IMR-90 (cell line): ENCODE measurements around the gene B3GALT6. TPM values are rescaled to one million over a fixed set of nuclear protein-coding genes. Genes with fewer than 3 reads are reported as not detected.

Experiments used
- ATAC-seq: fragments of 200-7000 bp; cut with Tn5 transposase; 2 replicates; pipeline ENCODE4 v1.9.1; 2020; ENCODE audit warnings: low read depth, mild to moderate bottlenecking, moderate library complexity
- BruUV-seq: library from RNA; stranded (reverse); fragments of 400-500 nt; replicated peaks from 2 replicates; lab custom pipeline; 2021; lab: Mats Ljungman, UMichigan
- CTCF ChIA-PET: fragments of 300-600 bp; formaldehyde crosslinking; extraction: SDS; loops from one replicate; lab custom pipeline; 2021; ENCODE audit warnings: antibody characterized with exemption; lab: Yijun Ruan, JAX
- POLR2A ChIA-PET: fragments of 300-600 bp; sonication (Branson Sonifier 250); formaldehyde crosslinking; loops from one replicate; lab custom pipeline; 2022; ENCODE audit warnings: antibody characterized with exemption; ENCODE audit not compliant: unreplicated experiment; lab: Charles Lee
- DNase-seq: peaks from one replicate; pipeline ENCODE4 v3.0.0; 2013
- H2AFZ ChIP-seq: replicated peaks from 2 replicates; pipeline ENCODE3; 2013; ENCODE audit warnings: low read length, mild to moderate bottlenecking; ENCODE audit not compliant: poor library complexity
- H2AK5ac ChIP-seq: 2 replicates; pipeline ENCODE4 v1.6.1; 2013; ENCODE audit warnings: low read depth, low read length, inconsistent platforms
- H2AK9ac ChIP-seq: replicated peaks from 2 replicates; pipeline ENCODE3; 2013; ENCODE audit warnings: mild to moderate bottlenecking, low read depth, low read length, moderate library complexity; ENCODE audit not compliant: poor library complexity
- H2BK120ac ChIP-seq: 2 replicates; pipeline ENCODE4 v1.6.1; 2013; ENCODE audit warnings: low read depth, low read length, inconsistent platforms
- H2BK15ac ChIP-seq: 3 replicates; pipeline ENCODE4 v1.6.1; 2013; ENCODE audit warnings: low read depth, low read length, inconsistent platforms
- H2BK20ac ChIP-seq: 2 replicates; pipeline ENCODE4 v1.6.1; 2013; ENCODE audit warnings: low read depth, mild to moderate bottlenecking, inconsistent platforms, low read length, moderate library complexity
- H2BK5ac ChIP-seq: 2 replicates; pipeline ENCODE4 v1.6.1; 2013; ENCODE audit warnings: mild to moderate bottlenecking, low read depth, low read length, inconsistent platforms; ENCODE audit not compliant: poor library complexity, severe bottlenecking
- H3K14ac ChIP-seq: replicated peaks from 2 replicates; pipeline ENCODE4 v1.6.1; 2013; ENCODE audit warnings: low read depth, low read length, inconsistent platforms
- H3K18ac ChIP-seq: 2 replicates; pipeline ENCODE4 v1.6.1; 2013; ENCODE audit warnings: low read depth, low read length, control low read depth
- H3K23ac ChIP-seq: 2 replicates; pipeline ENCODE4 v1.6.1; 2013; ENCODE audit warnings: low read depth, low read length, inconsistent platforms
- H3K27ac ChIP-seq: 2 replicates; pipeline ENCODE4 v1.5.1; 2013; ENCODE audit warnings: mild to moderate bottlenecking, control low read depth, low read length; ENCODE audit not compliant: insufficient read depth
- H3K27me3 ChIP-seq: 2 replicates; pipeline ENCODE4 v1.6.1; 2013; ENCODE audit warnings: low read length; ENCODE audit not compliant: control insufficient read depth, insufficient read depth
- H3K36me3 ChIP-seq: 2 replicates; pipeline ENCODE4 v1.6.1; 2013; ENCODE audit warnings: low read length, mixed read lengths; ENCODE audit not compliant: control insufficient read depth, insufficient read depth
- H3K4ac ChIP-seq: 2 replicates; pipeline ENCODE4 v1.6.1; 2013; ENCODE audit warnings: low read depth, low read length, inconsistent platforms
- H3K4me1 ChIP-seq: 2 replicates; pipeline ENCODE4 v1.6.1; 2013; ENCODE audit warnings: low read length, mixed read lengths; ENCODE audit not compliant: control insufficient read depth, insufficient read depth
- H3K4me2 ChIP-seq: 2 replicates; pipeline ENCODE4 v1.6.1; 2013; ENCODE audit warnings: low read depth, mild to moderate bottlenecking, control low read depth, low read length, moderate library complexity
- H3K4me3 ChIP-seq: 2 replicates; pipeline ENCODE4 v1.5.1; 2013; ENCODE audit warnings: low read depth, mild to moderate bottlenecking, control low read depth, low read length, moderate library complexity; ENCODE audit not compliant: insufficient read depth
- H3K56ac ChIP-seq: 2 replicates; pipeline ENCODE4 v1.6.1; 2013; ENCODE audit warnings: low read length, inconsistent platforms; ENCODE audit not compliant: insufficient read depth; ENCODE audit errors: extremely low read depth
- H3K79me1 ChIP-seq, 2 experiments: 2 replicates each; pipeline ENCODE4 v1.6.1; 2013; ENCODE audit warnings: low read length in 2 of 2, inconsistent platforms in 1 of 2, low read depth in 1 of 2
- H3K9ac ChIP-seq: 2 replicates; pipeline ENCODE4 v1.6.1; 2013; ENCODE audit warnings: low read depth, low read length, control low read depth
- H3K9me1 ChIP-seq: 2 replicates; pipeline ENCODE4 v1.6.1; 2013; ENCODE audit warnings: low read length, inconsistent platforms; ENCODE audit not compliant: insufficient read depth
- H3K9me3 ChIP-seq: 2 replicates; pipeline ENCODE4 v1.6.1; 2013; ENCODE audit warnings: low read length; ENCODE audit not compliant: control insufficient read depth, insufficient read depth
- H4K20me1 ChIP-seq: 2 replicates; pipeline ENCODE4 v1.6.1; 2013; ENCODE audit warnings: low read length, inconsistent platforms; ENCODE audit not compliant: insufficient read depth
- H4K5ac ChIP-seq: 2 replicates; pipeline ENCODE4 v1.6.1; 2013; ENCODE audit warnings: mild to moderate bottlenecking, low read depth, low read length, control low read depth
- H4K8ac ChIP-seq, 2 experiments: 2 replicates each; pipeline ENCODE4 v1.6.1; 2013; ENCODE audit warnings: low read depth in 2 of 2, low read length in 2 of 2, control low read depth in 1 of 2, inconsistent platforms in 1 of 2
- H4K91ac ChIP-seq: 2 replicates; pipeline ENCODE4 v1.6.1; 2013; ENCODE audit warnings: low read depth, low read length, inconsistent platforms; ENCODE audit not compliant: insufficient read depth
- BHLHE40 ChIP-seq: fragments of 150-350 bp; IDR thresholded peaks from 2 replicates; pipeline ENCODE4 v1.6.1; 2016; ENCODE audit warnings: mild to moderate bottlenecking, low read depth, low read length
- CEBPB ChIP-seq: IDR thresholded peaks from 2 replicates; pipeline ENCODE4 v1.6.1; 2012; ENCODE audit warnings: low read depth, low read length, improper control_type of control experiment
- CHD1 ChIP-seq: IDR thresholded peaks from 2 replicates; pipeline ENCODE4 v1.6.1; 2012; ENCODE audit warnings: low read depth, low read length, improper control_type of control experiment
- FOS ChIP-seq: fragments of 150-350 bp; IDR thresholded peaks from 2 replicates; pipeline ENCODE4 v1.6.1; 2016; ENCODE audit warnings: low read depth, low read length
- MAFK ChIP-seq: IDR thresholded peaks from 2 replicates; pipeline ENCODE4 v1.6.1; 2012; ENCODE audit warnings: low read depth, low read length, improper control_type of control experiment
- MAZ ChIP-seq: IDR thresholded peaks from 2 replicates; pipeline ENCODE4 v1.6.1; 2012; ENCODE audit warnings: low read depth, mild to moderate bottlenecking, low read length, improper control_type of control experiment, moderate library complexity, borderline replicate concordance
- MXI1 ChIP-seq: IDR thresholded peaks from 2 replicates; pipeline ENCODE4 v1.6.1; 2012; ENCODE audit warnings: low read depth, mild to moderate bottlenecking, low read length, moderate library complexity, borderline replicate concordance
- RAD21 ChIP-seq: IDR thresholded peaks from 2 replicates; pipeline ENCODE4 v1.6.1; 2012; ENCODE audit warnings: low read length, improper control_type of control experiment
- RCOR1 ChIP-seq: IDR thresholded peaks from 2 replicates; pipeline ENCODE4 v1.6.1; 2012; ENCODE audit warnings: mild to moderate bottlenecking, low read length, improper control_type of control experiment; ENCODE audit not compliant: insufficient replicate concordance
- RFX5 ChIP-seq: IDR thresholded peaks from 2 replicates; pipeline ENCODE4 v1.8.0; 2012; ENCODE audit warnings: low read depth, mild to moderate bottlenecking, low read length, moderate library complexity
- SMC3 ChIP-seq: fragments of 150-350 bp; IDR thresholded peaks from 2 replicates; pipeline ENCODE4 v1.6.1; 2016; ENCODE audit warnings: low read depth, mild to moderate bottlenecking, antibody characterized with exemption, low read length, moderate library complexity
- WGBS, 2 experiments: methylation state at CpG; one replicate each; pipeline versions ENCODE4 v1.1.5 to v1.1.7; 2013; ENCODE audit warnings: missing lambda C conversion rate in 2 of 2; ENCODE audit not compliant: insufficient read length in 1 of 2; ENCODE audit errors: extremely low coverage in 2 of 2; 5-methylcytosine and 5-hydroxymethylcytosine counted together
- dilution Hi-C: fragments of 300-500 bp; cut with HindIII; formaldehyde crosslinking; loops from one replicate; pipeline ENCODE4 v1.14.3; 2018; ENCODE audit warnings: low sequenced_read_pairs; ENCODE audit not compliant: unreplicated experiment
- in situ Hi-C: fragments of 300-500 bp; cut with MboI; formaldehyde crosslinking; loops from 3 replicates; pipeline ENCODE4 v1.14.3; 2019; ENCODE audit warnings: low sequenced_read_pairs, inconsistent platforms, mixed read lengths
- intact Hi-C: fragments of 100-400 bp; cut with micrococcal nuclease; formaldehyde crosslinking; loops from 2 replicates; pipeline ENCODE4 v1.10.0; 2022
- polyA plus RNA-seq, 3 experiments: library from polyadenylated mRNA; depleted of rRNA; stranded (reverse); fragments of >200 nt; gene quantifications; 2 replicates each; pipeline ENCODE4 v1.2.3, GENCODE V29; 2012; ENCODE audit warnings: low replicate concordance in 1 of 3
- total RNA-seq: library from RNA; depleted of rRNA; stranded (reverse); fragments of >200 nt; gene quantifications from 2 replicates; pipeline ENCODE4 v1.2.3, GENCODE V29; 2012
- TF ChIP-seq, protein P1 (sequence below): fragments of 150-350 bp; IDR thresholded peaks from 2 replicates; pipeline ENCODE4 v1.6.1; 2017; ENCODE audit warnings: mild to moderate bottlenecking, antibody characterized with exemption, low read length, low read depth
- TF ChIP-seq, protein P2 (sequence below): conservative IDR thresholded peaks from 2 replicates; pipeline ENCODE4 v1.5.1; 2012; ENCODE audit warnings: mild to moderate bottlenecking, low read depth, low read length, improper control_type of control experiment
- TF ChIP-seq, protein P3 (sequence below): fragments of 150-350 bp; IDR thresholded peaks from 2 replicates; pipeline ENCODE4 v1.6.1; 2016; ENCODE audit warnings: low read depth, mild to moderate bottlenecking, low read length, moderate library complexity, borderline replicate concordance

B3GALT6 gene
- total and polyA plus RNA-seq, 2 of the 4 experiments (the other 2 are of a cell fraction) = 12.2 to 23.0 TPM

DNA sequence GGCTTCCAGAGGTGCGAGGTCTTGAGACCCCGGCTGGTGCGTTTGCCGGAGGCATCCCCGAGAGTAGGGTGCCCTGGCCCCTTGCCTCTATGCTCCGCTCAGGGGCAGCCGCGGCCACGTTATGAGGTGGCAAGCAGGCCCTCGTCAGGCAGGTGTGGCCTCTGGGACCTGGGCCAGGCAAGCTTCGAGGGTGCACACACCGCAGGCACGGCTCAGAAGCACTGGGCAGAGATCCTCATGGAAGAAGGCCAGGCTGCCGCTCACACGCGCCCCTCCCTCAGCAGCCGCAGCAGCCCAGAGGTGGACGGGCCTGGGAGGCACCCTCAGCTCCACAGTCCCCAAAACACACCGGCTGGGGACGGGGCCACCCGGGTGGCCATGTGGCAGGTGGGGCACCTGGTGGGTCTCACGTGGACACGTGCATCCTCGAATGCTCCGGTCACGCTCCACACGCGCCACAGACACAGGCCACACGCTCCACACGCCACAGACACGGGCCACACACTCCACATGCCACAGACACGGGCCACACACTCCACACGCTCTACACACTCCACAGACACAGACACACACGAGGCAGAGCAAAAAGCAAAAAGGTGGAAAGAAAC lies 6.7 kb upstream of the B3GALT6 start:
- H4K8ac ChIP-seq = no peak overlapping the region
- intact Hi-C loops (no loop called here), dilution Hi-C loops (no loop called here), in situ Hi-C loops (no loop called here)
- DNase-seq = no peak
- H3K23ac ChIP-seq = no peak overlapping the region
- ChIA-PET CTCF (no interaction called here), POLR2A (no interaction called here)
- no peak overlapping the region for H4K5ac ChIP-seq
- H2BK120ac ChIP-seq = no peak overlapping the region
- no peak overlapping the region for H3K56ac ChIP-seq
- H2AK5ac ChIP-seq = no peak overlapping the region
- H2AFZ ChIP-seq = no peak overlapping the region
- 98% methylated on average over 16 of the region's 34 CpGs; no CpG with 5 or more reads in 1 of the 2 experiments for WGBS, 2 experiments
- no peak overlapping the region for H3K27ac ChIP-seq
- no peak overlapping the region for H2BK5ac ChIP-seq
- no peaks in the 10 kb centered on the region for H3K27me3 ChIP-seq
- TF ChIP-seq, protein P1, sequence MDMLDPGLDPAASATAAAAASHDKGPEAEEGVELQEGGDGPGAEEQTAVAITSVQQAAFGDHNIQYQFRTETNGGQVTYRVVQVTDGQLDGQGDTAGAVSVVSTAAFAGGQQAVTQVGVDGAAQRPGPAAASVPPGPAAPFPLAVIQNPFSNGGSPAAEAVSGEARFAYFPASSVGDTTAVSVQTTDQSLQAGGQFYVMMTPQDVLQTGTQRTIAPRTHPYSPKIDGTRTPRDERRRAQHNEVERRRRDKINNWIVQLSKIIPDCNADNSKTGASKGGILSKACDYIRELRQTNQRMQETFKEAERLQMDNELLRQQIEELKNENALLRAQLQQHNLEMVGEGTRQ = no peak
- TF ChIP-seq RCOR1 (no peak), BHLHE40 (no peak), MXI1 (no peak), RFX5 (no peak), FOS (no peak), RAD21 (no peak), CHD1 (no peak), CEBPB (no peak), MAFK (no peak), MAZ (no peak), SMC3 (no peak)
- TF ChIP-seq, protein P2, sequence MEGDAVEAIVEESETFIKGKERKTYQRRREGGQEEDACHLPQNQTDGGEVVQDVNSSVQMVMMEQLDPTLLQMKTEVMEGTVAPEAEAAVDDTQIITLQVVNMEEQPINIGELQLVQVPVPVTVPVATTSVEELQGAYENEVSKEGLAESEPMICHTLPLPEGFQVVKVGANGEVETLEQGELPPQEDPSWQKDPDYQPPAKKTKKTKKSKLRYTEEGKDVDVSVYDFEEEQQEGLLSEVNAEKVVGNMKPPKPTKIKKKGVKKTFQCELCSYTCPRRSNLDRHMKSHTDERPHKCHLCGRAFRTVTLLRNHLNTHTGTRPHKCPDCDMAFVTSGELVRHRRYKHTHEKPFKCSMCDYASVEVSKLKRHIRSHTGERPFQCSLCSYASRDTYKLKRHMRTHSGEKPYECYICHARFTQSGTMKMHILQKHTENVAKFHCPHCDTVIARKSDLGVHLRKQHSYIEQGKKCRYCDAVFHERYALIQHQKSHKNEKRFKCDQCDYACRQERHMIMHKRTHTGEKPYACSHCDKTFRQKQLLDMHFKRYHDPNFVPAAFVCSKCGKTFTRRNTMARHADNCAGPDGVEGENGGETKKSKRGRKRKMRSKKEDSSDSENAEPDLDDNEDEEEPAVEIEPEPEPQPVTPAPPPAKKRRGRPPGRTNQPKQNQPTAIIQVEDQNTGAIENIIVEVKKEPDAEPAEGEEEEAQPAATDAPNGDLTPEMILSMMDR = no peak
- TF ChIP-seq, protein P3, sequence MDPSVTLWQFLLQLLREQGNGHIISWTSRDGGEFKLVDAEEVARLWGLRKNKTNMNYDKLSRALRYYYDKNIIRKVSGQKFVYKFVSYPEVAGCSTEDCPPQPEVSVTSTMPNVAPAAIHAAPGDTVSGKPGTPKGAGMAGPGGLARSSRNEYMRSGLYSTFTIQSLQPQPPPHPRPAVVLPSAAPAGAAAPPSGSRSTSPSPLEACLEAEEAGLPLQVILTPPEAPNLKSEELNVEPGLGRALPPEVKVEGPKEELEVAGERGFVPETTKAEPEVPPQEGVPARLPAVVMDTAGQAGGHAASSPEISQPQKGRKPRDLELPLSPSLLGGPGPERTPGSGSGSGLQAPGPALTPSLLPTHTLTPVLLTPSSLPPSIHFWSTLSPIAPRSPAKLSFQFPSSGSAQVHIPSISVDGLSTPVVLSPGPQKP = no peak
- H2AK9ac ChIP-seq = no peak overlapping the region
- no peak for ATAC-seq
- no peak overlapping the region for H3K4me3 ChIP-seq
- no peaks in the 10 kb centered on the region for H3K9me3 ChIP-seq
- H3K18ac ChIP-seq = no peak overlapping the region
- H3K14ac ChIP-seq = no peak overlapping the region
- peaks cover 6% of the 10 kb centered on the region; the same call in 1 of the 2 replicates for H3K4me1 ChIP-seq
- H4K20me1 ChIP-seq = peaks cover 64% of the 10 kb centered on the region
- BruUV-seq = no TSS peak
- no peak overlapping the region for H3K4ac ChIP-seq
- peaks cover 11 to 61% of the 10 kb centered on the region in 2 experiments; a peak in 3 of 4 replicates for H3K79me1 ChIP-seq
- no peak overlapping the region for H4K91ac ChIP-seq
- H3K36me3 ChIP-seq = peaks cover 70% of the 10 kb centered on the region
- no peak overlapping the region for H3K4me2 ChIP-seq
- H3K9me1 ChIP-seq = peaks cover 15% of the 10 kb centered on the region
- no peak overlapping the region for H3K9ac ChIP-seq
- no peak overlapping the region for H2BK15ac ChIP-seq
- H2BK20ac ChIP-seq = no peak overlapping the region
